ENCODE results near the gene MYL12B. TPM values are rescaled to one million over a fixed set of nuclear protein-coding genes. Genes with fewer than 3 reads are reported as not detected.

The MYL12B gene
- total RNA-seq, 1 donor from 2014 or later: 535 TPM

GRCh38 chr18:3248658-3249359 is 13.1 kb upstream of the MYL12B start:
- peak overlapping the region; percentile 81 for H3K4me3 ChIP-seq (ENCODE audit: low read depth, low read length)
- H3K36me3 ChIP-seq (ENCODE audit: control insufficient read depth, insufficient read depth, low read length): no peaks in the 10 kb centered on the region
- DNase-seq (ENCODE audit: low read depth): no peak
- H3K27me3 ChIP-seq (ENCODE audit: control insufficient read depth, insufficient read depth, low read length): no peaks in the 10 kb centered on the region
- TF ChIP-seq CTCF (IDR thresholded peaks at IDR 0.05; ENCODE audit: insufficient read depth, low read length, poor library complexity, severe bottlenecking): no peak

- DNase-seq (ENCODE audit: low read depth): no peak
- H3K36me3 ChIP-seq (ENCODE audit: control insufficient read depth, insufficient read depth, low read length): no peaks in the 10 kb centered on the region
- no peaks in the 10 kb centered on the region for H3K27me3 ChIP-seq (ENCODE audit: control insufficient read depth, insufficient read depth, low read length)
- TF ChIP-seq CTCF (IDR thresholded peaks at IDR 0.05; ENCODE audit: insufficient read depth, low read length, poor library complexity, severe bottlenecking): no peak
- no peak overlapping the region for H3K4me3 ChIP-seq (ENCODE audit: low read depth, low read length)
Measured at GRCh38 chr18:3250237-3251107, 11.5 kb upstream of the MYL12B start.

- TF ChIP-seq CTCF (IDR thresholded peaks at IDR 0.05; ENCODE audit: insufficient read depth, low read length, poor library complexity, severe bottlenecking): no peak
- Histone ChIP-seq H3K4me3 (ENCODE audit: low read depth, low read length) (no peak overlapping the region), H3K27me3 (ENCODE audit: control insufficient read depth, insufficient read depth, low read length) (no peaks in the 10 kb centered on the region), H3K36me3 (ENCODE audit: control insufficient read depth, insufficient read depth, low read length) (no peaks in the 10 kb centered on the region)
- DNase-seq (ENCODE audit: low read depth): no peak
Measured at GRCh38 chr18:3251249-3251962, 10.5 kb upstream of the MYL12B start.

- DNase-seq (ENCODE audit: low read depth): no peak
- Histone ChIP-seq H3K4me3 (ENCODE audit: low read depth, low read length) (no peak overlapping the region), H3K36me3 (ENCODE audit: control insufficient read depth, insufficient read depth, low read length) (no peaks in the 10 kb centered on the region), H3K27me3 (ENCODE audit: control insufficient read depth, insufficient read depth, low read length) (no peaks in the 10 kb centered on the region)
- TF ChIP-seq CTCF (IDR thresholded peaks at IDR 0.05; ENCODE audit: insufficient read depth, low read length, poor library complexity, severe bottlenecking): no peak
Measured at GRCh38 chr18:3251963-3252277, 10.0 kb upstream of the MYL12B start.

GRCh38 chr18:3252843-3253242 is 9.1 kb upstream of the MYL12B start:
- H3K4me3 ChIP-seq (ENCODE audit: low read depth, low read length): no peak overlapping the region
- H3K36me3 ChIP-seq (ENCODE audit: control insufficient read depth, insufficient read depth, low read length): no peaks in the 10 kb centered on the region
- DNase-seq (ENCODE audit: low read depth): no peak
- no peaks in the 10 kb centered on the region for H3K27me3 ChIP-seq (ENCODE audit: control insufficient read depth, insufficient read depth, low read length)
- TF ChIP-seq CTCF (IDR thresholded peaks at IDR 0.05; ENCODE audit: insufficient read depth, low read length, poor library complexity, severe bottlenecking): no peak

Measured in kidney epithelial cell (primary cell).